Spleen (tissue), 7 donors: ENCODE results near the gene SCIN.

ENCODE experiments used
- POLR2A ChIP-seq, 3 donors: fragments of 450-650 bp; IDR thresholded peaks; one replicate each; pipeline ENCODE4 v1.5.1; 2017; ENCODE audit warnings: antibody characterized with exemption in 3 of 3, mild to moderate bottlenecking in 1 of 3
- POLR2AphosphoS5 ChIP-seq, 3 donors: sonication (generic); formaldehyde crosslinking; IDR thresholded peaks; one replicate each; pipeline ENCODE4 v1.5.1; 2017; ENCODE audit warnings: antibody characterized with exemption in 3 of 3
- TF ChIP-seq, protein P1 (sequence below), 11 experiments: fragments of 200-600 bp in 7 of 11; fragments of 450-650 bp in 4 of 11; sonication (generic) in 4 of 11; IDR thresholded peaks in 8 of 11; conservative IDR thresholded peaks in 3 of 11; 1 replicate in 7 of 11; 2 replicates in 4 of 11; pipeline versions ENCODE4 v1.4.0 to v1.8.0; 2016 to 2021; ENCODE audit warnings: antibody characterized with exemption in 11 of 11, inconsistent platforms in 4 of 11, mild to moderate bottlenecking in 1 of 11
- donor health status: DM: no; HTN: no; CAD: no; lungs with moderate emphysema.
- donor health status: DM: no; HTN: no; CAD: no.
- donor health status: DM: no; HTN: no; CAD: no.

DNA sequence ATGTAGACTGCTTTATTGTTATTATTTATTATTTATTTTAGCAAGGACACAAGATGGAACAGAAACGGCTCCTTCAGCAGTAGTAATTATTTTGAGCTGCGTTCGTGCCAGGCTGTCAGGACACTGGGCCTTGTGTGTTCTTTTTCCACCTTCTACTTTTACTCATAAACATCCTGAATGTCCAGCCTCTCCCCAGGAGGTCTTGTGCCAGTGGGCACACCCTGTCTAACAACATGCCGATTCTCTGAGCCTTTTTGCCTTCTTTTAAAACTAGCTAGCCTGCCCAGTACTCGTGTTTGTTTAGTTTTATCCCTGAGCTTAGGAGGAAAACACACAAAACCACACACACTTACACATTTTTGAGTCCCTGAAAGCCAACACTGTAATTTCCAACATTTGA lies 1.2 kb downstream of the SCIN start:
- no peak for TF ChIP-seq POLR2AphosphoS5 (IDR thresholded peaks at IDR 0.05)
- no peak for TF ChIP-seq POLR2A (IDR thresholded peaks at IDR 0.05)
- TF ChIP-seq, protein P1, sequence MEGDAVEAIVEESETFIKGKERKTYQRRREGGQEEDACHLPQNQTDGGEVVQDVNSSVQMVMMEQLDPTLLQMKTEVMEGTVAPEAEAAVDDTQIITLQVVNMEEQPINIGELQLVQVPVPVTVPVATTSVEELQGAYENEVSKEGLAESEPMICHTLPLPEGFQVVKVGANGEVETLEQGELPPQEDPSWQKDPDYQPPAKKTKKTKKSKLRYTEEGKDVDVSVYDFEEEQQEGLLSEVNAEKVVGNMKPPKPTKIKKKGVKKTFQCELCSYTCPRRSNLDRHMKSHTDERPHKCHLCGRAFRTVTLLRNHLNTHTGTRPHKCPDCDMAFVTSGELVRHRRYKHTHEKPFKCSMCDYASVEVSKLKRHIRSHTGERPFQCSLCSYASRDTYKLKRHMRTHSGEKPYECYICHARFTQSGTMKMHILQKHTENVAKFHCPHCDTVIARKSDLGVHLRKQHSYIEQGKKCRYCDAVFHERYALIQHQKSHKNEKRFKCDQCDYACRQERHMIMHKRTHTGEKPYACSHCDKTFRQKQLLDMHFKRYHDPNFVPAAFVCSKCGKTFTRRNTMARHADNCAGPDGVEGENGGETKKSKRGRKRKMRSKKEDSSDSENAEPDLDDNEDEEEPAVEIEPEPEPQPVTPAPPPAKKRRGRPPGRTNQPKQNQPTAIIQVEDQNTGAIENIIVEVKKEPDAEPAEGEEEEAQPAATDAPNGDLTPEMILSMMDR (IDR thresholded peaks at IDR 0.05 in 8 of 11, conservative IDR thresholded peaks at IDR 0.05 in 3 of 11), result no peak
